A549 (cell line): ENCODE results near the gene TMEM213. TPM values are rescaled to one million over a fixed set of nuclear protein-coding genes. Genes with fewer than 3 reads are reported as not detected.

Experiments used
- ATAC-seq, 2 experiments: fragments of 200-7000 bp in 1 of 2; fragments of >200 bp in 1 of 2; cut with Nextera tagmentation in 1 of 2; cut with Tn5 transposase in 1 of 2; 3 replicates each; pipeline versions ENCODE4 v1.8.0 to v1.9.1; 2018 to 2020; ENCODE audit warnings: mild to moderate bottlenecking in 1 of 2, moderate library complexity in 1 of 2
- CTCF ChIA-PET: fragments of 300-600 bp; sonication (Branson Sonifier 250); formaldehyde crosslinking; extraction: SDS; loops from one replicate; lab custom pipeline; 2021; ENCODE audit warnings: antibody characterized with exemption, inconsistent platforms; lab: Yijun Ruan, JAX
- POLR2A ChIA-PET: fragments of 350-600 bp; formaldehyde crosslinking; extraction: SDS; loops from one replicate; lab custom pipeline; 2021; ENCODE audit warnings: antibody characterized with exemption, inconsistent platforms; lab: Yijun Ruan, JAX
- DNase-seq, 2 experiments: peaks; one replicate each; pipeline versions ENCODE4 v3.0.0 to v3.0.0-alpha.2; 2011 to 2016; ENCODE audit warnings: low read depth in 1 of 2, low spot score in 1 of 2
- FAIRE-seq: peaks from 2 replicates; lab custom pipeline; 2011; peaks lifted over from hg19 to GRCh38; lab: Jason Lieb, UNC
- H3K27ac ChIP-seq, 2 experiments: fragments of >200 bp; sonication (Bioruptor Twin); formaldehyde crosslinking; 3 replicates each; pipeline ENCODE4 v1.5.1; 2016 to 2017
- H3K4me1 ChIP-seq: fragments of >200 bp; sonication (Bioruptor Twin); formaldehyde crosslinking; 3 replicates; pipeline ENCODE4 v1.6.1; 2016
- H3K4me2 ChIP-seq: fragments of >200 bp; sonication (Bioruptor Twin); formaldehyde crosslinking; 3 replicates; pipeline ENCODE4 v1.6.1; 2016
- H3K4me3 ChIP-seq: fragments of >200 bp; sonication (Bioruptor Twin); formaldehyde crosslinking; 3 replicates; pipeline ENCODE4 v1.5.1; 2016
- H3K9me3 ChIP-seq: fragments of >200 bp; sonication (Bioruptor Twin); formaldehyde crosslinking; 3 replicates; pipeline ENCODE4 v1.6.1; 2016
- CBX8 ChIP-seq: fragments of 200-600 bp; sonication (generic); IDR thresholded peaks from 2 replicates; pipeline ENCODE4 v1.6.1; 2016
- CHD4 ChIP-seq: fragments of 200-600 bp; sonication (generic); IDR thresholded peaks from 2 replicates; pipeline ENCODE4 v1.6.1; 2016; ENCODE audit warnings: antibody characterized with exemption, mild to moderate bottlenecking, borderline replicate concordance
- E2F6 ChIP-seq: IDR thresholded peaks from 2 replicates; pipeline ENCODE4 v1.6.1; 2012; ENCODE audit warnings: low read depth, borderline replicate concordance
- EHF ChIP-seq: fragments of 250-450 bp; sonication (Bioruptor Pico); IDR thresholded peaks from 2 replicates; pipeline ENCODE4 v1.5.0; 2020; ENCODE audit warnings: mild to moderate bottlenecking
- HDAC2 ChIP-seq: fragments of 200-600 bp; sonication (generic); IDR thresholded peaks from 2 replicates; pipeline ENCODE4 v1.6.1; 2016
- HEYL ChIP-seq: fragments of 250-450 bp; sonication (Bioruptor Pico); IDR thresholded peaks from 2 replicates; pipeline ENCODE4 v1.8.0; 2021; ENCODE audit warnings: mild to moderate bottlenecking, moderate library complexity
- JUN ChIP-seq, 2 experiments: fragments of >200 bp; sonication (Bioruptor Twin); formaldehyde crosslinking; IDR thresholded peaks; 2 replicates in 1 of 2; 3 replicates in 1 of 2; pipeline ENCODE4 v1.6.1; 2016 to 2017
- JUNB ChIP-seq: fragments of >200 bp; sonication (Bioruptor Twin); formaldehyde crosslinking; IDR thresholded peaks from 2 replicates; pipeline ENCODE4 v1.6.1; 2016
- MAFK ChIP-seq: fragments of 450-650 bp; IDR thresholded peaks from 2 replicates; pipeline ENCODE4 v1.6.1; 2014; ENCODE audit not compliant: partially characterized antibody
- MAX ChIP-seq: IDR thresholded peaks from 2 replicates; pipeline ENCODE4 v1.6.1; 2012
- MAZ ChIP-seq: fragments of 150-350 bp; IDR thresholded peaks from 2 replicates; pipeline ENCODE4 v1.6.1; 2014; ENCODE audit warnings: antibody characterized with exemption, low read depth, low read length, borderline replicate concordance
- NPAS2 ChIP-seq: fragments of 250-450 bp; sonication (Bioruptor Pico); IDR thresholded peaks from 2 replicates; pipeline ENCODE4 v1.8.0; 2022; ENCODE audit warnings: mild to moderate bottlenecking, moderate library complexity, borderline replicate concordance
- PHF8 ChIP-seq: fragments of 200-600 bp; sonication (generic); IDR thresholded peaks from 2 replicates; pipeline ENCODE4 v1.6.1; 2016; ENCODE audit warnings: low read depth, mild to moderate bottlenecking, antibody characterized with exemption, moderate library complexity, borderline replicate concordance
- POLR2A ChIP-seq: IDR thresholded peaks from 2 replicates; pipeline ENCODE4 v1.6.1; 2012; ENCODE audit warnings: mild to moderate bottlenecking, low read length
- RAD21 ChIP-seq, 2 experiments: fragments of >200 bp in 1 of 2; sonication (Bioruptor Twin) in 1 of 2; formaldehyde crosslinking in 1 of 2; IDR thresholded peaks in 1 of 2; conservative IDR thresholded peaks in 1 of 2; 2 replicates in 1 of 2; 3 replicates in 1 of 2; pipeline ENCODE4 v1.6.1; 2012 to 2018; ENCODE audit warnings: inconsistent platforms in 1 of 2
- RARB ChIP-seq: fragments of 250-450 bp; sonication (Bioruptor Pico); IDR thresholded peaks from 2 replicates; pipeline ENCODE4 v1.8.0; 2021; ENCODE audit warnings: mild to moderate bottlenecking, moderate library complexity
- RFX5 ChIP-seq: fragments of 450-650 bp; IDR thresholded peaks from 2 replicates; pipeline ENCODE4 v1.7.1; 2014; ENCODE audit warnings: antibody characterized with exemption, mild to moderate bottlenecking, moderate library complexity
- SMC3 ChIP-seq: fragments of >200 bp; sonication (Bioruptor Twin); formaldehyde crosslinking; IDR thresholded peaks from 3 replicates; pipeline ENCODE4 v1.6.1; 2018; ENCODE audit warnings: inconsistent platforms
- TP53 ChIP-seq: fragments of 250-450 bp; sonication (Bioruptor Pico); IDR thresholded peaks from 2 replicates; pipeline ENCODE4 v1.5.0; 2021; ENCODE audit warnings: mild to moderate bottlenecking, moderate library complexity
- ZSCAN20 ChIP-seq: fragments of 250-450 bp; sonication (Bioruptor Pico); IDR thresholded peaks from 2 replicates; pipeline ENCODE4 v1.8.0; 2022; ENCODE audit warnings: mild to moderate bottlenecking, moderate library complexity
- WGBS: methylation state at CpG from one replicate; pipeline ENCODE4 v1.1.6; 2017; ENCODE audit errors: missing lambda C conversion rate; 5-methylcytosine and 5-hydroxymethylcytosine counted together
- polyA plus RNA-seq, 4 experiments: library from polyadenylated mRNA; depleted of rRNA in 3 of 4; stranded (reverse); fragments of >200 nt; fragmentation: RNase III in 1 of 4; extraction: RNeasy Plus Mini Kit Qiagen cat#74134 plus additional on column Dnase treatment in 1 of 4; gene quantifications; 2 replicates in 3 of 4; 3 replicates in 1 of 4; pipeline ENCODE4 v1.2.3, GENCODE V29; 2011 to 2017

Gene TMEM213
- polyA plus RNA-seq, 2 of the 4 experiments (the other 2 are of a cell fraction) = not detected

GRCh38 chr7:138881579-138882188 is 83.9 kb downstream of the TMEM213 start:
- no peak overlapping the region for H3K4me2 ChIP-seq
- no peak overlapping the region for H3K4me3 ChIP-seq
- FAIRE-seq = no peak
- TF ChIP-seq JUNB = no peak
- TF ChIP-seq CBX8 = no peak
- TF ChIP-seq EHF (CRISPR knock-in tag) = no peak
- TF ChIP-seq TP53 = no peak
- TF ChIP-seq MAZ = no peak
- no peak for TF ChIP-seq ZSCAN20 (CRISPR knock-in tag)
- TF ChIP-seq PHF8 = no peak
- TF ChIP-seq JUN (IDR thresholded peaks at IDR 0.05) = no peak
- TF ChIP-seq, all 56 proteins: peak for 0
- DNase-seq = no peak
- POLR2A ChIA-PET = no interaction called here
- no peak for ATAC-seq
- WGBS = 79% methylated on average over 6 of the region's 6 CpGs
- Histone ChIP-seq H3K9me3 (no peaks in the 10 kb centered on the region), H3K27ac (no peak overlapping the region), H3K4me1 (no peaks in the 10 kb centered on the region)
- CTCF ChIA-PET = interaction anchor here (0.7 to 1.1 kb wide), 2 partner anchors 16 to 100 kb away, joined by 3 to 4 read pairs; no protein-coding TSS in a partner anchor

- no peak for DNase-seq
- H3K9me3 ChIP-seq = no peaks in the 10 kb centered on the region
- CTCF ChIA-PET = interaction anchor here (0.7 to 1.1 kb wide), 2 partner anchors 17 to 100 kb away, joined by 3 to 4 read pairs; no protein-coding TSS in a partner anchor
- 93% methylated on average over 6 of the region's 6 CpGs for WGBS
- no peak for TF ChIP-seq MAX
- no peak for TF ChIP-seq RAD21 (conservative IDR thresholded peaks at IDR 0.05 in 1 of 2, IDR thresholded peaks at IDR 0.05 in 1 of 2)
- TF ChIP-seq CHD4 = no peak
- TF ChIP-seq NPAS2 (CRISPR knock-in tag) = no peak
- TF ChIP-seq MAFK = no peak
- TF ChIP-seq HDAC2 = no peak
- no peak for TF ChIP-seq E2F6
- no peak overlapping the region for H3K27ac ChIP-seq
- no peak overlapping the region for H3K4me3 ChIP-seq
- no peak for FAIRE-seq
- ATAC-seq = no peak
- POLR2A ChIA-PET = no interaction called here
- no peak overlapping the region for H3K4me2 ChIP-seq
- H3K4me1 ChIP-seq = no peaks in the 10 kb centered on the region
Observed at GRCh38 chr7:138882249-138882648, 84.5 kb downstream of the TMEM213 start.

GRCh38 chr7:138885383-138886147 is 87.8 kb downstream of the TMEM213 start:
- FAIRE-seq = no peak
- CTCF ChIA-PET = interaction anchor here (0.6 to 3.5 kb wide), 33 partner anchors 9 to 396 kb away, joined by 3 to 27 read pairs (median 5); partner anchors contain the start of gene KIAA1549
- 84% methylated on average over 13 of the region's 13 CpGs for WGBS
- Histone ChIP-seq H3K9me3 (no peaks in the 10 kb centered on the region), H3K27ac (no peak overlapping the region), H3K4me2 (no peak overlapping the region)
- TF ChIP-seq RAD21 (conservative IDR thresholded peaks at IDR 0.05 in 1 of 2, IDR thresholded peaks at IDR 0.05 in 1 of 2) (no peak), EHF (CRISPR knock-in tag) (no peak), HEYL (CRISPR knock-in tag) (no peak), SMC3 (no peak), PHF8 (no peak), E2F6 (no peak), RARB (CRISPR knock-in tag) (no peak), MAX (no peak), JUN (IDR thresholded peaks at IDR 0.05) (no peak), POLR2A (no peak), RFX5 (no peak), CHD4 (no peak)
- TF ChIP-seq, all 56 proteins: peak for 0
- Histone ChIP-seq H3K4me3 (no peak overlapping the region), H3K4me1 (peaks cover 18% of the 10 kb centered on the region)
- peak; percentile 55 to 59; a peak in 4 of 6 replicates for ATAC-seq
- POLR2A ChIA-PET = interaction anchor here (1.1 to 1.2 kb wide), 2 partner anchors 8 to 96 kb away, joined by 3 to 5 read pairs; no protein-coding TSS in a partner anchor
- no peak for DNase-seq
